ENCODE measurements around the gene ZMYM4.

DNA sequence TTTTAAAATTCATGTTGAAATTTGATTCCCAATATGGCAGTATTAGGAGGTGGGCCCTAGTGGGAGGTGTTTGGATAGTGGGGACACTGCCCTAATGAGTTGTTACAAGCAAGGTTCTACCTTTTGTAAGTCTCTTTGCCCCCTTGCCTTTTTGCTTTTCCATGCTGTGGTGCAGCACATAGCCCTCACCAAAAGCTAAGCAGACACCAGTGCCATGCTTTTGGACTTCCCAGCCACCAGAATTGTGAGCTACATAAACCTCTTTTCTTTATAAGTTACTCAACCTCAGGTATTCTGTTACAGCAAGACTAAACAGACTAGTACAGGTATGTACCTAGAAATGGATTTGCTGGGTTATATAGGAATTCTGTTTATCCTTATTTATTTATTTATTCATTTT, 13.7 kb downstream of the ZMYM4 start:
- TF ChIP-seq MYC (IDR thresholded peaks at IDR 0.05; ENCODE audit: insufficient read depth, insufficient read length, insufficient replicate concordance, low read length, severe bottlenecking): no peak
- TF ChIP-seq, protein P1, sequence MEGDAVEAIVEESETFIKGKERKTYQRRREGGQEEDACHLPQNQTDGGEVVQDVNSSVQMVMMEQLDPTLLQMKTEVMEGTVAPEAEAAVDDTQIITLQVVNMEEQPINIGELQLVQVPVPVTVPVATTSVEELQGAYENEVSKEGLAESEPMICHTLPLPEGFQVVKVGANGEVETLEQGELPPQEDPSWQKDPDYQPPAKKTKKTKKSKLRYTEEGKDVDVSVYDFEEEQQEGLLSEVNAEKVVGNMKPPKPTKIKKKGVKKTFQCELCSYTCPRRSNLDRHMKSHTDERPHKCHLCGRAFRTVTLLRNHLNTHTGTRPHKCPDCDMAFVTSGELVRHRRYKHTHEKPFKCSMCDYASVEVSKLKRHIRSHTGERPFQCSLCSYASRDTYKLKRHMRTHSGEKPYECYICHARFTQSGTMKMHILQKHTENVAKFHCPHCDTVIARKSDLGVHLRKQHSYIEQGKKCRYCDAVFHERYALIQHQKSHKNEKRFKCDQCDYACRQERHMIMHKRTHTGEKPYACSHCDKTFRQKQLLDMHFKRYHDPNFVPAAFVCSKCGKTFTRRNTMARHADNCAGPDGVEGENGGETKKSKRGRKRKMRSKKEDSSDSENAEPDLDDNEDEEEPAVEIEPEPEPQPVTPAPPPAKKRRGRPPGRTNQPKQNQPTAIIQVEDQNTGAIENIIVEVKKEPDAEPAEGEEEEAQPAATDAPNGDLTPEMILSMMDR (IDR thresholded peaks at IDR 0.05 in 2 of 3, conservative IDR thresholded peaks at IDR 0.05 in 1 of 3; ENCODE audit: control insufficient read depth in 2 of 3, extremely low read depth in 1 of 3, insufficient read depth in 1 of 3, low read depth in 3 of 3, low read length in 3 of 3): no peak
- TF ChIP-seq, protein P2, sequence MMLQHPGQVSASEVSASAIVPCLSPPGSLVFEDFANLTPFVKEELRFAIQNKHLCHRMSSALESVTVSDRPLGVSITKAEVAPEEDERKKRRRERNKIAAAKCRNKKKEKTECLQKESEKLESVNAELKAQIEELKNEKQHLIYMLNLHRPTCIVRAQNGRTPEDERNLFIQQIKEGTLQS (IDR thresholded peaks at IDR 0.05; ENCODE audit: borderline replicate concordance, extremely low read depth, low read depth, low read length): no peak
- no peak for TF ChIP-seq RELA (IDR thresholded peaks at IDR 0.05; ENCODE audit: borderline replicate concordance, partially characterized antibody)
- TF ChIP-seq, protein P3, sequence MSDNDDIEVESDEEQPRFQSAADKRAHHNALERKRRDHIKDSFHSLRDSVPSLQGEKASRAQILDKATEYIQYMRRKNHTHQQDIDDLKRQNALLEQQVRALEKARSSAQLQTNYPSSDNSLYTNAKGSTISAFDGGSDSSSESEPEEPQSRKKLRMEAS (IDR thresholded peaks at IDR 0.05; ENCODE audit: low read depth, low read length): no peak
- no peak for TF ChIP-seq HDAC2 (IDR thresholded peaks at IDR 0.05)
- no peak for TF ChIP-seq BMI1 (IDR thresholded peaks at IDR 0.05; ENCODE audit: borderline replicate concordance)
- TF ChIP-seq FOXK2 (IDR thresholded peaks at IDR 0.05): no peak
- no peak for TF ChIP-seq JUND (IDR thresholded peaks at IDR 0.05; ENCODE audit: low read depth, low read length)
- TF ChIP-seq, protein P4, sequence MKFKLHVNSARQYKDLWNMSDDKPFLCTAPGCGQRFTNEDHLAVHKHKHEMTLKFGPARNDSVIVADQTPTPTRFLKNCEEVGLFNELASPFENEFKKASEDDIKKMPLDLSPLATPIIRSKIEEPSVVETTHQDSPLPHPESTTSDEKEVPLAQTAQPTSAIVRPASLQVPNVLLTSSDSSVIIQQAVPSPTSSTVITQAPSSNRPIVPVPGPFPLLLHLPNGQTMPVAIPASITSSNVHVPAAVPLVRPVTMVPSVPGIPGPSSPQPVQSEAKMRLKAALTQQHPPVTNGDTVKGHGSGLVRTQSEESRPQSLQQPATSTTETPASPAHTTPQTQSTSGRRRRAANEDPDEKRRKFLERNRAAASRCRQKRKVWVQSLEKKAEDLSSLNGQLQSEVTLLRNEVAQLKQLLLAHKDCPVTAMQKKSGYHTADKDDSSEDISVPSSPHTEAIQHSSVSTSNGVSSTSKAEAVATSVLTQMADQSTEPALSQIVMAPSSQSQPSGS (IDR thresholded peaks at IDR 0.05; ENCODE audit: low read length): no peak
- TF ChIP-seq FOXM1 (IDR thresholded peaks at IDR 0.05; ENCODE audit: low read depth, low read length): no peak
- no peak for TF ChIP-seq SP1 (IDR thresholded peaks at IDR 0.05; ENCODE audit: low read depth, low read length)

All from GM12878 (cell line).